ENCODE measurements around the gene PKP1. TPM values are rescaled to one million over a fixed set of nuclear protein-coding genes. Genes with fewer than 3 reads are reported as not detected.

PKP1 gene
- polyA plus RNA-seq, 1 donor (not counting 4 experiments of a cell fraction or from before 2014, with no cell fraction given), result 169 TPM

GRCh38 chr1:201327687-201328240, 44.5 kb downstream of the PKP1 start:
- Histone ChIP-seq H2AFZ (ENCODE audit: control insufficient read depth, low read length) (no peak overlapping the region), H3K9ac (ENCODE audit: control insufficient read depth, extremely low read depth, insufficient read depth, low read length) (no peak overlapping the region), H3K4me3 (ENCODE audit: control insufficient read depth in 2 of 3, extremely low read depth in 1 of 3, insufficient read depth in 2 of 3, low read depth in 1 of 3, low read length in 3 of 3) (no peak overlapping the region), H3K36me3 (ENCODE audit: control insufficient read depth in 2 of 2, extremely low read depth in 1 of 2, insufficient read depth in 2 of 2, low read length in 2 of 2) (peaks cover 54 to 66% of the 10 kb centered on the region in 2 experiments), H3K9me1 (ENCODE audit: control insufficient read depth, extremely low read depth, insufficient read depth, low read length) (no peaks in the 10 kb centered on the region), H3K27me3 (ENCODE audit: control insufficient read depth, extremely low read depth, insufficient read depth, low read length) (no peaks in the 10 kb centered on the region), H4K20me1 (ENCODE audit: control insufficient read depth, extremely low read depth, insufficient read depth, low read length) (no peaks in the 10 kb centered on the region), H3K9me3 (ENCODE audit: control insufficient read depth, low read depth, low read length) (no peaks in the 10 kb centered on the region), H3K4me1 (ENCODE audit: control insufficient read depth, extremely low read depth, insufficient read depth, low read length) (peaks cover 11% of the 10 kb centered on the region), H3K79me2 (ENCODE audit: control insufficient read depth, insufficient read depth, low read length) (no peaks in the 10 kb centered on the region), H3K27ac (ENCODE audit: control insufficient read depth, insufficient read depth, low read length) (peak overlapping the region; percentile 0), H3K4me2 (ENCODE audit: control insufficient read depth, extremely low read depth, insufficient read depth, low read depth, low read length) (no peak overlapping the region)
- dilution Hi-C loops (cut with MboI; ENCODE audit: extremely low pct_ligation_motif_present, low sequenced_read_pairs), result no loop called here
- TF ChIP-seq CTCF (optimal IDR thresholded peaks at IDR 0.05 in 1 of 3, IDR thresholded peaks at IDR 0.05 in 1 of 3, conservative IDR thresholded peaks at IDR 0.05 in 1 of 3; ENCODE audit: extremely low read depth in 1 of 3, insufficient read depth in 2 of 3, low read length in 3 of 3) (no peak), EZH2 (IDR thresholded peaks at IDR 0.05; ENCODE audit: low read length) (no peak)
- FAIRE-seq (peak; percentile 88), DNase-seq (ENCODE audit: low read depth, low spot score) (no peak)

DNA sequence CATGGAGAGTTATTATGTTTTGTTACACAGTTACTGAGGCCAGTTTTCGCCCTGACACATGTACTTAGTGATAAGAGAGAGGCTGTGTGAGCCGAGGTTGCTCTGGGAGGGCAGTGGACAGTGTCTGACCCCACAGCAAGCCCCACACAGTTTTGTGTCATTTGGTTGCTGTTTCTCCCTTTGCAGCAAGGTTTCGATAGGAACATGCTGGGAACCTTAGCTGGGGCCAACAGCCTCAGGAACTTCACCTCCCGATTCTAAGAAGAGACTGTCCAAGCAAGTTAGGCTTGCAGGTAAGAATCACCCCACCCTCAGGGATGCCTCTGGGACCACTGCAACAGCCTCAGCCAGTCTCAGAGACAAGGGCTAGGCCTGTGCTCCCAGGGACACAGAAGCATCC, 45.3 kb downstream of the PKP1 start:
- no peaks in the 10 kb centered on the region for H3K9me1 ChIP-seq (ENCODE audit: control insufficient read depth, extremely low read depth, insufficient read depth, low read length)
- H3K4me2 ChIP-seq (ENCODE audit: control insufficient read depth, extremely low read depth, insufficient read depth, low read depth, low read length), result no peak overlapping the region
- no peaks in the 10 kb centered on the region for H4K20me1 ChIP-seq (ENCODE audit: control insufficient read depth, extremely low read depth, insufficient read depth, low read length)
- H3K79me2 ChIP-seq (ENCODE audit: control insufficient read depth, insufficient read depth, low read length), result no peaks in the 10 kb centered on the region
- H3K36me3 ChIP-seq (ENCODE audit: control insufficient read depth in 2 of 2, extremely low read depth in 1 of 2, insufficient read depth in 2 of 2, low read length in 2 of 2), result peaks cover 46 to 58% of the 10 kb centered on the region in 2 experiments
- no peak for TF ChIP-seq CTCF (optimal IDR thresholded peaks at IDR 0.05 in 1 of 3, IDR thresholded peaks at IDR 0.05 in 1 of 3, conservative IDR thresholded peaks at IDR 0.05 in 1 of 3; ENCODE audit: extremely low read depth in 1 of 3, insufficient read depth in 2 of 3, low read length in 3 of 3)
- no peak for TF ChIP-seq EZH2 (IDR thresholded peaks at IDR 0.05; ENCODE audit: low read length)
- no peaks in the 10 kb centered on the region for H3K9me3 ChIP-seq (ENCODE audit: control insufficient read depth, low read depth, low read length)
- H3K27ac ChIP-seq (ENCODE audit: control insufficient read depth, insufficient read depth, low read length), result no peak overlapping the region
- no peak overlapping the region for H3K9ac ChIP-seq (ENCODE audit: control insufficient read depth, extremely low read depth, insufficient read depth, low read length)
- dilution Hi-C loops (cut with MboI; ENCODE audit: extremely low pct_ligation_motif_present, low sequenced_read_pairs), result no loop called here
- H2AFZ ChIP-seq (ENCODE audit: control insufficient read depth, low read length), result no peak overlapping the region
- no peaks in the 10 kb centered on the region for H3K27me3 ChIP-seq (ENCODE audit: control insufficient read depth, extremely low read depth, insufficient read depth, low read length)
- peaks cover 17% of the 10 kb centered on the region for H3K4me1 ChIP-seq (ENCODE audit: control insufficient read depth, extremely low read depth, insufficient read depth, low read length)
- DNase-seq (ENCODE audit: low read depth, low spot score), result no peak
- FAIRE-seq, result no peak
- no peak overlapping the region for H3K4me3 ChIP-seq (ENCODE audit: control insufficient read depth in 2 of 3, extremely low read depth in 1 of 3, insufficient read depth in 2 of 3, low read depth in 1 of 3, low read length in 3 of 3)
